IMR-90 (cell line): Measurements from ENCODE around the gene IGLL5. TPM values are rescaled to one million over a fixed set of nuclear protein-coding genes. Genes with fewer than 3 reads are reported as not detected.

Experiments
- ATAC-seq: fragments of 200-7000 bp; cut with Tn5 transposase; 2 replicates; pipeline ENCODE4 v1.9.1; 2020; ENCODE audit warnings: low read depth, mild to moderate bottlenecking, moderate library complexity
- BruUV-seq: library from RNA; stranded (reverse); fragments of 400-500 nt; replicated peaks from 2 replicates; lab custom pipeline; 2021; lab: Mats Ljungman, UMichigan
- CTCF ChIA-PET: fragments of 300-600 bp; formaldehyde crosslinking; extraction: SDS; loops from one replicate; lab custom pipeline; 2021; ENCODE audit warnings: antibody characterized with exemption; lab: Yijun Ruan, JAX
- POLR2A ChIA-PET: fragments of 300-600 bp; sonication (Branson Sonifier 250); formaldehyde crosslinking; loops from one replicate; lab custom pipeline; 2022; ENCODE audit warnings: antibody characterized with exemption; ENCODE audit not compliant: unreplicated experiment; lab: Charles Lee
- DNase-seq: peaks from one replicate; pipeline ENCODE4 v3.0.0; 2013
- H2AFZ ChIP-seq: replicated peaks from 2 replicates; pipeline ENCODE3; 2013; ENCODE audit warnings: low read length, mild to moderate bottlenecking; ENCODE audit not compliant: poor library complexity
- H2AK5ac ChIP-seq: 2 replicates; pipeline ENCODE4 v1.6.1; 2013; ENCODE audit warnings: low read depth, low read length, inconsistent platforms
- H2AK9ac ChIP-seq: replicated peaks from 2 replicates; pipeline ENCODE3; 2013; ENCODE audit warnings: mild to moderate bottlenecking, low read depth, low read length, moderate library complexity; ENCODE audit not compliant: poor library complexity
- H2BK120ac ChIP-seq: 2 replicates; pipeline ENCODE4 v1.6.1; 2013; ENCODE audit warnings: low read depth, low read length, inconsistent platforms
- H2BK15ac ChIP-seq: 3 replicates; pipeline ENCODE4 v1.6.1; 2013; ENCODE audit warnings: low read depth, low read length, inconsistent platforms
- H2BK20ac ChIP-seq: 2 replicates; pipeline ENCODE4 v1.6.1; 2013; ENCODE audit warnings: low read depth, mild to moderate bottlenecking, inconsistent platforms, low read length, moderate library complexity
- H2BK5ac ChIP-seq: 2 replicates; pipeline ENCODE4 v1.6.1; 2013; ENCODE audit warnings: mild to moderate bottlenecking, low read depth, low read length, inconsistent platforms; ENCODE audit not compliant: poor library complexity, severe bottlenecking
- H3K14ac ChIP-seq: replicated peaks from 2 replicates; pipeline ENCODE4 v1.6.1; 2013; ENCODE audit warnings: low read depth, low read length, inconsistent platforms
- H3K18ac ChIP-seq: 2 replicates; pipeline ENCODE4 v1.6.1; 2013; ENCODE audit warnings: low read depth, low read length, control low read depth
- H3K23ac ChIP-seq: 2 replicates; pipeline ENCODE4 v1.6.1; 2013; ENCODE audit warnings: low read depth, low read length, inconsistent platforms
- H3K27ac ChIP-seq: 2 replicates; pipeline ENCODE4 v1.5.1; 2013; ENCODE audit warnings: mild to moderate bottlenecking, control low read depth, low read length; ENCODE audit not compliant: insufficient read depth
- H3K27me3 ChIP-seq: 2 replicates; pipeline ENCODE4 v1.6.1; 2013; ENCODE audit warnings: low read length; ENCODE audit not compliant: control insufficient read depth, insufficient read depth
- H3K36me3 ChIP-seq: 2 replicates; pipeline ENCODE4 v1.6.1; 2013; ENCODE audit warnings: low read length, mixed read lengths; ENCODE audit not compliant: control insufficient read depth, insufficient read depth
- H3K4ac ChIP-seq: 2 replicates; pipeline ENCODE4 v1.6.1; 2013; ENCODE audit warnings: low read depth, low read length, inconsistent platforms
- H3K4me1 ChIP-seq: 2 replicates; pipeline ENCODE4 v1.6.1; 2013; ENCODE audit warnings: low read length, mixed read lengths; ENCODE audit not compliant: control insufficient read depth, insufficient read depth
- H3K4me2 ChIP-seq: 2 replicates; pipeline ENCODE4 v1.6.1; 2013; ENCODE audit warnings: low read depth, mild to moderate bottlenecking, control low read depth, low read length, moderate library complexity
- H3K4me3 ChIP-seq: 2 replicates; pipeline ENCODE4 v1.5.1; 2013; ENCODE audit warnings: low read depth, mild to moderate bottlenecking, control low read depth, low read length, moderate library complexity; ENCODE audit not compliant: insufficient read depth
- H3K56ac ChIP-seq: 2 replicates; pipeline ENCODE4 v1.6.1; 2013; ENCODE audit warnings: low read length, inconsistent platforms; ENCODE audit not compliant: insufficient read depth; ENCODE audit errors: extremely low read depth
- H3K79me1 ChIP-seq, 2 experiments: 2 replicates each; pipeline ENCODE4 v1.6.1; 2013; ENCODE audit warnings: low read length in 2 of 2, inconsistent platforms in 1 of 2, low read depth in 1 of 2
- H3K9ac ChIP-seq: 2 replicates; pipeline ENCODE4 v1.6.1; 2013; ENCODE audit warnings: low read depth, low read length, control low read depth
- H3K9me1 ChIP-seq: 2 replicates; pipeline ENCODE4 v1.6.1; 2013; ENCODE audit warnings: low read length, inconsistent platforms; ENCODE audit not compliant: insufficient read depth
- H3K9me3 ChIP-seq: 2 replicates; pipeline ENCODE4 v1.6.1; 2013; ENCODE audit warnings: low read length; ENCODE audit not compliant: control insufficient read depth, insufficient read depth
- H4K20me1 ChIP-seq: 2 replicates; pipeline ENCODE4 v1.6.1; 2013; ENCODE audit warnings: low read length, inconsistent platforms; ENCODE audit not compliant: insufficient read depth
- H4K5ac ChIP-seq: 2 replicates; pipeline ENCODE4 v1.6.1; 2013; ENCODE audit warnings: mild to moderate bottlenecking, low read depth, low read length, control low read depth
- H4K8ac ChIP-seq, 2 experiments: 2 replicates each; pipeline ENCODE4 v1.6.1; 2013; ENCODE audit warnings: low read depth in 2 of 2, low read length in 2 of 2, control low read depth in 1 of 2, inconsistent platforms in 1 of 2
- H4K91ac ChIP-seq: 2 replicates; pipeline ENCODE4 v1.6.1; 2013; ENCODE audit warnings: low read depth, low read length, inconsistent platforms; ENCODE audit not compliant: insufficient read depth
- BHLHE40 ChIP-seq: fragments of 150-350 bp; IDR thresholded peaks from 2 replicates; pipeline ENCODE4 v1.6.1; 2016; ENCODE audit warnings: mild to moderate bottlenecking, low read depth, low read length
- CEBPB ChIP-seq: IDR thresholded peaks from 2 replicates; pipeline ENCODE4 v1.6.1; 2012; ENCODE audit warnings: low read depth, low read length, improper control_type of control experiment
- CHD1 ChIP-seq: IDR thresholded peaks from 2 replicates; pipeline ENCODE4 v1.6.1; 2012; ENCODE audit warnings: low read depth, low read length, improper control_type of control experiment
- CTCF ChIP-seq: conservative IDR thresholded peaks from 2 replicates; pipeline ENCODE4 v1.5.1; 2012; ENCODE audit warnings: mild to moderate bottlenecking, low read depth, low read length, improper control_type of control experiment
- ELK1 ChIP-seq: fragments of 150-350 bp; IDR thresholded peaks from 2 replicates; pipeline ENCODE4 v1.6.1; 2016; ENCODE audit warnings: low read depth, mild to moderate bottlenecking, low read length, moderate library complexity, borderline replicate concordance
- FOS ChIP-seq: fragments of 150-350 bp; IDR thresholded peaks from 2 replicates; pipeline ENCODE4 v1.6.1; 2016; ENCODE audit warnings: low read depth, low read length
- MAFK ChIP-seq: IDR thresholded peaks from 2 replicates; pipeline ENCODE4 v1.6.1; 2012; ENCODE audit warnings: low read depth, low read length, improper control_type of control experiment
- MAZ ChIP-seq: IDR thresholded peaks from 2 replicates; pipeline ENCODE4 v1.6.1; 2012; ENCODE audit warnings: low read depth, mild to moderate bottlenecking, low read length, improper control_type of control experiment, moderate library complexity, borderline replicate concordance
- MXI1 ChIP-seq: IDR thresholded peaks from 2 replicates; pipeline ENCODE4 v1.6.1; 2012; ENCODE audit warnings: low read depth, mild to moderate bottlenecking, low read length, moderate library complexity, borderline replicate concordance
- NFE2L2 ChIP-seq: fragments of 150-350 bp; IDR thresholded peaks from 2 replicates; pipeline ENCODE4 v1.6.1; 2016; ENCODE audit warnings: low read depth, mild to moderate bottlenecking, low read length
- POLR2A ChIP-seq: IDR thresholded peaks from 2 replicates; pipeline ENCODE4 v1.6.1; 2012; ENCODE audit warnings: mild to moderate bottlenecking, low read depth, low read length
- RAD21 ChIP-seq: IDR thresholded peaks from 2 replicates; pipeline ENCODE4 v1.6.1; 2012; ENCODE audit warnings: low read length, improper control_type of control experiment
- RCOR1 ChIP-seq: IDR thresholded peaks from 2 replicates; pipeline ENCODE4 v1.6.1; 2012; ENCODE audit warnings: mild to moderate bottlenecking, low read length, improper control_type of control experiment; ENCODE audit not compliant: insufficient replicate concordance
- RFX5 ChIP-seq: IDR thresholded peaks from 2 replicates; pipeline ENCODE4 v1.8.0; 2012; ENCODE audit warnings: low read depth, mild to moderate bottlenecking, low read length, moderate library complexity
- SMC3 ChIP-seq: fragments of 150-350 bp; IDR thresholded peaks from 2 replicates; pipeline ENCODE4 v1.6.1; 2016; ENCODE audit warnings: low read depth, mild to moderate bottlenecking, antibody characterized with exemption, low read length, moderate library complexity
- USF2 ChIP-seq: fragments of 150-350 bp; IDR thresholded peaks from 2 replicates; pipeline ENCODE4 v1.6.1; 2017; ENCODE audit warnings: mild to moderate bottlenecking, antibody characterized with exemption, low read length, low read depth
- WGBS, 2 experiments: methylation state at CpG; one replicate each; pipeline versions ENCODE4 v1.1.5 to v1.1.7; 2013; ENCODE audit warnings: missing lambda C conversion rate in 2 of 2; ENCODE audit not compliant: insufficient read length in 1 of 2; ENCODE audit errors: extremely low coverage in 2 of 2; 5-methylcytosine and 5-hydroxymethylcytosine counted together
- dilution Hi-C: fragments of 300-500 bp; cut with HindIII; formaldehyde crosslinking; loops from one replicate; pipeline ENCODE4 v1.14.3; 2018; ENCODE audit warnings: low sequenced_read_pairs; ENCODE audit not compliant: unreplicated experiment
- in situ Hi-C: fragments of 300-500 bp; cut with MboI; formaldehyde crosslinking; loops from 3 replicates; pipeline ENCODE4 v1.14.3; 2019; ENCODE audit warnings: low sequenced_read_pairs, inconsistent platforms, mixed read lengths
- intact Hi-C: fragments of 100-400 bp; cut with micrococcal nuclease; formaldehyde crosslinking; loops from 2 replicates; pipeline ENCODE4 v1.10.0; 2022
- polyA plus RNA-seq, 3 experiments: library from polyadenylated mRNA; depleted of rRNA; stranded (reverse); fragments of >200 nt; gene quantifications; 2 replicates each; pipeline ENCODE4 v1.2.3, GENCODE V29; 2012; ENCODE audit warnings: low replicate concordance in 1 of 3
- total RNA-seq: library from RNA; depleted of rRNA; stranded (reverse); fragments of >200 nt; gene quantifications from 2 replicates; pipeline ENCODE4 v1.2.3, GENCODE V29; 2012

IGLL5 gene
- total and polyA plus RNA-seq, 2 of the 4 experiments (the other 2 are of a cell fraction), result not detected

GRCh38 chr22:22851969-22852368 lies 35.6 kb upstream of the IGLL5 start:
- CTCF ChIA-PET, result no interaction called here
- in situ Hi-C loops, result loop anchor here (10.0 kb wide), 1 partner anchor 273 kb away; no protein-coding TSS in a partner anchor
- Histone ChIP-seq H4K91ac (no peak overlapping the region), H3K18ac (no peak overlapping the region), H2AK9ac (no peak overlapping the region), H3K4me2 (no peak overlapping the region), H3K4ac (no peak overlapping the region), H3K9me3 (no peaks in the 10 kb centered on the region), H4K8ac (no peak overlapping the region), H3K79me1 (no peaks in the 10 kb centered on the region), H3K36me3 (no peaks in the 10 kb centered on the region), H2BK5ac (no peak overlapping the region), H4K5ac (no peak overlapping the region), H2AK5ac (no peak overlapping the region), H2BK120ac (no peak overlapping the region), H3K27ac (no peak overlapping the region), H3K9ac (no peak overlapping the region), H3K23ac (no peak overlapping the region), H3K27me3 (peaks cover 4% of the 10 kb centered on the region), H3K9me1 (no peaks in the 10 kb centered on the region), H2BK20ac (no peak overlapping the region), H3K4me1 (no peaks in the 10 kb centered on the region), H2BK15ac (no peak overlapping the region), H4K20me1 (no peaks in the 10 kb centered on the region), H2AFZ (no peak overlapping the region), H3K56ac (no peak overlapping the region), H3K4me3 (no peak overlapping the region), H3K14ac (no peak overlapping the region)
- intact Hi-C loops, result no loop called here
- dilution Hi-C loops, result no loop called here
- ATAC-seq (no peak), DNase-seq (no peak)
- no TSS peak for BruUV-seq
- 42% methylated on average over 2 of the region's 5 CpGs; no CpG with 5 or more reads in 1 of the 2 experiments for WGBS, 2 experiments
- TF ChIP-seq SMC3 (no peak), BHLHE40 (no peak), ELK1 (no peak), CHD1 (no peak), MXI1 (no peak), NFE2L2 (no peak), MAZ (no peak), RAD21 (no peak), CEBPB (no peak), RFX5 (no peak), RCOR1 (no peak), POLR2A (no peak), CTCF (no peak), MAFK (no peak), USF2 (no peak), FOS (no peak)
- POLR2A ChIA-PET, result no interaction called here
